ENCODE results near the gene GOLGA3.

GOLGA3 gene

DNA sequence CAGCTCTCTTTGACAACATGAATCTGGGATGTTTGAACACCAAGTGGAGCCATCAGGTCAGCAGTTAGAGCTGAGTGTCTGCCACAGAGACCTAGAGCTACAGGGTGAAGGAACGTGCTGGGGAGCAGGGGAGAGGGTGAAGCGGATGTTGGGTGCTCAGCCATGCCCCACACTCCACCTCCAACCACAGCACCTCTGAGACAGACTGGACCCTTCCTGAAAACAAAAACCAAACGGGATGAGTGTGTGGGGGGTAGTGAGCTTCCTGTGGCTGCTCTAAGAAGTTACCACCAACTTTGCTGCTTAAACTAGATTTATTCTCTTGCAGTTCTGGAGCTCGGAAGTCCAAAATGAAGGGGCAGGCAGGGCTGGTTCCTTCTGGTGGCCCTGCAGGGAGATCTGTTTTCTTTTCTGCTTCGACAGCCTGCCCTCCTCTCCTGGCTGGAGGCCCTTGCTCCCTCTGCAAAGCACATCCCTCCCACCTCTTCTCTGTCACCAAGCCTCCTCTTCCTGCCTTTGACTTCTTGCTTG, 5.6 kb upstream of the GOLGA3 start:
- no peak for DNase-seq (ENCODE audit: insufficient read length, low spot score)

DNA sequence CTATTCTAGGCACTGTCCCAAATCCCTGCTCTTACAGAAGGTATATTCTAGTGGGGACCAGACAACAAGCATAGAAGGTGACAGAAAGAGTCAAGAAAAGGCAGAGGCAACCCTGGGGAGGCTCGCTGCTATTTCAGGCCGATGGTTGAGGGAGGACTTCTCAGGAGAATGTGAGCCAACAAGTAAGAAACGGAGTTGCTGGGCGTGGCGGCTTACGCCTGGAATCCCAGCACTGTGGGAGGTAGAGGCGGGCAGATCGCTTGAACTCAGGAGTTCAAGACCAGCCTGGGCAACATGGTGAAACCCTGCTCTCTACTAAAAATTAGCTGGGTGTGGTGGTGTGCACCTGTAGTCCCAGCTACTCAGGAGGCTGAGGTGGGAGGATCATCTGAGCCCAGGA, 4.7 kb upstream of the GOLGA3 start:
- FAIRE-seq (peak; percentile 50), DNase-seq (ENCODE audit: insufficient read length, low spot score) (no peak)
- TF ChIP-seq PAX5 (IDR thresholded peaks at IDR 0.05; ENCODE audit: insufficient read depth, low read length, severe bottlenecking) (no peak), SPI1 (IDR thresholded peaks at IDR 0.05; ENCODE audit: low read depth, low read length) (no peak), POLR2A (IDR thresholded peaks at IDR 0.05; ENCODE audit: low read depth, low read length) (no peak), POLR2AphosphoS5 (IDR thresholded peaks at IDR 0.05; ENCODE audit: low read depth, low read length) (no peak)

More for the DNA sequence above, 5.6 kb upstream of the GOLGA3 start:
- TF ChIP-seq PAX5 (IDR thresholded peaks at IDR 0.05; ENCODE audit: insufficient read depth, low read length, severe bottlenecking) = no peak
- no peak for TF ChIP-seq POLR2A (IDR thresholded peaks at IDR 0.05; ENCODE audit: low read depth, low read length)
- TF ChIP-seq TAF1 (IDR thresholded peaks at IDR 0.05; ENCODE audit: low read depth, low read length) = no peak
- no peak for TF ChIP-seq SPI1 (IDR thresholded peaks at IDR 0.05; ENCODE audit: low read depth, low read length)
- TF ChIP-seq POLR2AphosphoS5 (IDR thresholded peaks at IDR 0.05; ENCODE audit: low read depth, low read length) = no peak
- TF ChIP-seq POU2F2 (IDR thresholded peaks at IDR 0.05; ENCODE audit: low read depth, low read length) = no peak
- FAIRE-seq = peak; percentile 85

DNA sequence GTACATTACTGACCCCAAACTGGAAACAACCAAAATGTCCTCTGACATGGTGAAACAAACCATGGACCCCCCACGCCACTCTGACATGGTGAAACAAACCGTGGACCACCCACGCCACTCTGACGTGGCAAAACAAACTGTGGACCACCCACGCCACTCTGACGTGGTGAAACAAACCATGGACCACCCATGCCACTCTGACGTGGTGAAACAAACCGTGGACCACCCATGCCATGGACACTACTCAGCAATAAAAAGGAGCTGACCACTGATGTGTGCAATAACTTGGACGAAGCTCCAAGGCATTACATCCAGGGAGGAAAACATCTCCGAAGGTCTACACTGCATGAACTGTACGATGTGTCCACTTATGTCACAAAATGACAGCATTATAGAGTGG, 3.1 kb upstream of the GOLGA3 start:
- TF ChIP-seq POLR2A (IDR thresholded peaks at IDR 0.05; ENCODE audit: low read depth, low read length) (no peak), PAX5 (IDR thresholded peaks at IDR 0.05; ENCODE audit: insufficient read depth, low read length, severe bottlenecking) (no peak), POLR2AphosphoS5 (IDR thresholded peaks at IDR 0.05; ENCODE audit: low read depth, low read length) (no peak), SPI1 (IDR thresholded peaks at IDR 0.05; ENCODE audit: low read depth, low read length) (no peak), POU2F2 (IDR thresholded peaks at IDR 0.05; ENCODE audit: low read depth, low read length) (no peak), TAF1 (IDR thresholded peaks at IDR 0.05; ENCODE audit: low read depth, low read length) (no peak)
- no peak for DNase-seq (ENCODE audit: insufficient read length, low spot score)
- no peak for FAIRE-seq

DNA sequence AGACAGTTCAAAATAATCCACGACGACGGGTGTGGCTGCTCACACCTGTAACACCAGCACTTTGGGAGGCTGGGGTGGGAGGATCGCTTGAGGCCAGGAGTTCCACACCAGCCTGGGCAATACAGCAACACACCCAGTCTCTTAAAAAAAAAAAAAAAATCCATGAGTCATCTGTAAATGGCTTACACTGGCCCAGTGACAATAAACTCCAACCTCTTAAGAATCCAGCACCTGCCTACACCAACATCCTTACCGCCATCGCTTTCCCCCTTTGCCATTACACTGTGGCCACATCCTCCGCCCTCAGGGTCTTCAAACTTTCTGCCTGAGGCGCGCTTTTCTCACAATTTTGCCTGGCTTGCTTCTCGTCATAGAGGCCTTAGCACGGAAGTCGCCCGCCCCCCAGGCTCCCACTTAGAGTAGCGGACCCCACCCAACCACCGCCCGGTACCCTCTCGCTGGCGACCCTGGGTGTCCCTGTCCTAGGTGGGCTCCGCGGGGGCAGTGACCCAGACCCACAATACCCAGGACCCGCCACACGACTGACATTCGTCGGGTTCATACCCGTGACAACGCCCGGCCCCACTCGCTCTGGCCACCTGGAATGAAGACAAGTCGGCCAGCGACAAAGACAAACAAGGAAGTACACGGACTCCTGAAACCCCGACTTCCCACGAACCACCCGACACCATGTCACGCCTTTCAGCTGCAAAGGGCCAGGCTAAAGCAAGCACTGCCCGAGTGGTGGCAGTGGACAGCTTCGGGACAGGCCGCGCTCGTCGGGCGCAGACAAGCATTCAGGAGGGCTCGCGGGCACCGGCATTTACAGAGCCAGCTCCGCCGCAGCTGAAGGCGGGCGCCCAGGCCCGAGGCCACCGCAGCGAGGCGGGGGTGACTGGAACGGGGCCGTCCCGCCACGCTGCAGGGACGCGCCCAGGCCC, 636 bp downstream of the GOLGA3 start:
- FAIRE-seq (no peak), DNase-seq (ENCODE audit: insufficient read length, low spot score) (no peak)
- peak; percentile 12; the same call in 1 of the 2 replicates for TF ChIP-seq POLR2AphosphoS5 (IDR thresholded peaks at IDR 0.05; ENCODE audit: low read depth, low read length)
- TF ChIP-seq PAX5 (IDR thresholded peaks at IDR 0.05; ENCODE audit: insufficient read depth, low read length, severe bottlenecking) = no peak

DNA sequence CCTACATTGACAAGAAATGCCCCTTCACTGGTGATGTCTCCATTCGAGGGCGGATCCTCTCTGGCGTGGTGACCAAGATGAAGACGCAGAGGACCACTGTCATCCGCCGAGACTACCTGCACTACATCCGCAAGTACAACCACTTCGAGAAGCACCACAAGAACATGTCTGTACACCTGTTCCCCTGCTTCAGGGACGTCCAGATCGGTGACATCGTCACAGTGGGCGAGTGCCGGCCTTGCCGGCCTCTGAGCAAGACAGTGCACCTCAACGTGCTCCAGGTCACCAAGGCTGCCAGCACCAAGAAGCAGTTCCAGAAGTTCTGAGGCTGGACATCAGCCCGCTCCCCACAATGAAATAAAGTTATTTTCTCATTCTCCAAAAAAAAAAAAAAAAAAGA, 2.8 kb downstream of the GOLGA3 start:
- TF ChIP-seq POLR2AphosphoS5 (IDR thresholded peaks at IDR 0.05; ENCODE audit: low read depth, low read length) = no peak
- TF ChIP-seq POLR2A (IDR thresholded peaks at IDR 0.05; ENCODE audit: low read depth, low read length) = no peak
- no peak for TF ChIP-seq POU2F2 (IDR thresholded peaks at IDR 0.05; ENCODE audit: low read depth, low read length)
- no peak for TF ChIP-seq SPI1 (IDR thresholded peaks at IDR 0.05; ENCODE audit: low read depth, low read length)
- TF ChIP-seq PAX5 (IDR thresholded peaks at IDR 0.05; ENCODE audit: insufficient read depth, low read length, severe bottlenecking) = no peak
- no peak for TF ChIP-seq TAF1 (IDR thresholded peaks at IDR 0.05; ENCODE audit: low read depth, low read length)
- no peak for DNase-seq (ENCODE audit: insufficient read length, low spot score)
- FAIRE-seq = no peak

DNA sequence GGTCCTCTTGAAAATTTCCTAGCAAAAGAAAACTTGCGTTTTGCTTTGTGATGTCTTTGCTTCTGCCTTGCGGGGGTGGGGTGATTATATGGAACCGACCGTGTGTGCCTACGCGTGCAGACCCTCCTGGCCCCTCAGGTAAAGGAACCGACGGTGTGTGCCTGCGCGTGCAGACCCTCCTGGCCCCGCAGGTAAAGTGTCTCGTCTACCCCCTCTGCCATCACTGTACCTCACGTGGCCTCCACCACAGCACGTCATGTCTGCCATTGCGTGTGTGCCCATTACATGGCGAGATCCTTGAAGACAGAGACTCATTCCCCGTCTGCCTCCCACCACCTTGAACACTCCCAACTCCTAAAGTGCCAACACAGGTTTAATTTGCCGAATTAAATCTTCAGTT, 3.6 kb downstream of the GOLGA3 start:
- DNase-seq (ENCODE audit: insufficient read length, low spot score) (no peak), FAIRE-seq (no peak)
- 0 out of 2 replicates have a peak, but pooled peaks have one; percentile 30 for TF ChIP-seq POLR2A (IDR thresholded peaks at IDR 0.05; ENCODE audit: low read depth, low read length)
- no peak for TF ChIP-seq POLR2AphosphoS5 (IDR thresholded peaks at IDR 0.05; ENCODE audit: low read depth, low read length)

DNA sequence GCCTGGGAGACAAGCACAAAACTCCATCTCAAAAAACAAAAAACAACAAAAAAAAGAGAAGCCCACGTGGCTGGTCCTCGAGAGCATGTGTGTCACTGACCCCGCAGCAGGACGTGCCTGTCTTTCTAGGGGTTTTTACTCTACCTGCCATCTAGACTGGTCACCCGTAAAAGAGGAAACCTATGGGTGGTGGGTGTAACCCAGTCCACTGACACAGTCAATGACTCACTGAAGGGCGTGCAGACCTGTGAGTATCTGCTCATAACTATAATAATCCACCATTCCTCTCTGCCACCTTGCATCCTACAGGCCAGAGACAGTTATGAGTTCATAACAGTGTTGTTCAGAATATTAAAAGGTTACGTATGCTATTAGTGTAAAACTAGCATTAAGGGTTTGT, 4.6 kb downstream of the GOLGA3 start:
- no peak for DNase-seq (ENCODE audit: insufficient read length, low spot score)
- FAIRE-seq = no peak
- no peak for TF ChIP-seq PAX5 (IDR thresholded peaks at IDR 0.05; ENCODE audit: insufficient read depth, low read length, severe bottlenecking)
- no peak; the same call in 1 of the 2 replicates for TF ChIP-seq POLR2AphosphoS5 (IDR thresholded peaks at IDR 0.05; ENCODE audit: low read depth, low read length)
- no peak for TF ChIP-seq SPI1 (IDR thresholded peaks at IDR 0.05; ENCODE audit: low read depth, low read length)
- no peak for TF ChIP-seq TAF1 (IDR thresholded peaks at IDR 0.05; ENCODE audit: low read depth, low read length)
- no peak for TF ChIP-seq POU2F2 (IDR thresholded peaks at IDR 0.05; ENCODE audit: low read depth, low read length)
- no peak for TF ChIP-seq POLR2A (IDR thresholded peaks at IDR 0.05; ENCODE audit: low read depth, low read length)

DNA sequence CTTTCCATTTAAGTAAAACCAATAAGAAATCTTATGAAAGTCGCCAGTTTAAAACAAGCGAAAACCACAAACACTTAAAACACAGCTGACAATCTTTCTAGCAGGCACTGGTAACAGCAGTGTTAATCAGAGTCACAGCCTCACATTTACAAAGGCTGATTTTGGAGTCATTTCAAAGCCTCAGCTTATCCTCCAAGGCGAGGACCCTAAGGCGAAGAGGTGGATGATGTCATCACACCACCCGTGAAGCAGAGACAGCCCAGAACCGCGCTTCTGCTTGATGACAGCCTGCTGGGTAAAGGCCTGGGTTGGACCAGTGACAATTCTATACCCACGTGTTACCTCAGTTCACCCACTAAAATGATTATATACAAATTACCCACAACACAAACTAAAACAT, 10.1 kb downstream of the GOLGA3 start:
- no peak for TF ChIP-seq PAX5 (IDR thresholded peaks at IDR 0.05; ENCODE audit: insufficient read depth, low read length, severe bottlenecking)
- TF ChIP-seq TAF1 (IDR thresholded peaks at IDR 0.05; ENCODE audit: low read depth, low read length) = no peak
- TF ChIP-seq SPI1 (IDR thresholded peaks at IDR 0.05; ENCODE audit: low read depth, low read length) = no peak
- no peak for TF ChIP-seq POLR2A (IDR thresholded peaks at IDR 0.05; ENCODE audit: low read depth, low read length)
- TF ChIP-seq POLR2AphosphoS5 (IDR thresholded peaks at IDR 0.05; ENCODE audit: low read depth, low read length) = no peak
- no peak for TF ChIP-seq POU2F2 (IDR thresholded peaks at IDR 0.05; ENCODE audit: low read depth, low read length)
- FAIRE-seq (no peak), DNase-seq (ENCODE audit: insufficient read length, low spot score) (no peak)

DNA sequence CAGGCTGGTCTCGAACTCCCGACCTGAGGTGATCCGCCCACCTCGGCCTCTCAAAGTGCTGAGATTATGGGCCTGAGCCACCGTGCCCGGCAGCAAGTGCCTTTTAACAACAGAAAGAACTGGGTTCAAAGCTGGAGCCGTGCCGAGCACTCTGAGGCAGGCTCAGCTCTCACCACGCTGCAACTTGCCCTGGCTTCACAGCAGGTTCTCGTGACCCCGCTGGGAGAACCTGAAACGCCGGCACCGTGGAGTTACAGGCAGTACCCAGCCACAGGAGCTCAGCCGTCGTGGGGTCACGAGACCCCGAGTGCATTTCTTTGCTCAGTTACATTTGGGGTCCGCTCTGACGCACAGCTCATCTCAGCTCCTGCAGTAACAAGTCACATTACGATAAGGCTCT, 14.4 kb downstream of the GOLGA3 start:
- FAIRE-seq (no peak), DNase-seq (ENCODE audit: insufficient read length, low spot score) (no peak)
- TF ChIP-seq TAF1 (IDR thresholded peaks at IDR 0.05; ENCODE audit: low read depth, low read length) (no peak), POLR2AphosphoS5 (IDR thresholded peaks at IDR 0.05; ENCODE audit: low read depth, low read length) (no peak), PAX5 (IDR thresholded peaks at IDR 0.05; ENCODE audit: insufficient read depth, low read length, severe bottlenecking) (no peak), SPI1 (IDR thresholded peaks at IDR 0.05; ENCODE audit: low read depth, low read length) (no peak), POU2F2 (IDR thresholded peaks at IDR 0.05; ENCODE audit: low read depth, low read length) (no peak), POLR2A (IDR thresholded peaks at IDR 0.05; ENCODE audit: low read depth, low read length) (no peak)

DNA sequence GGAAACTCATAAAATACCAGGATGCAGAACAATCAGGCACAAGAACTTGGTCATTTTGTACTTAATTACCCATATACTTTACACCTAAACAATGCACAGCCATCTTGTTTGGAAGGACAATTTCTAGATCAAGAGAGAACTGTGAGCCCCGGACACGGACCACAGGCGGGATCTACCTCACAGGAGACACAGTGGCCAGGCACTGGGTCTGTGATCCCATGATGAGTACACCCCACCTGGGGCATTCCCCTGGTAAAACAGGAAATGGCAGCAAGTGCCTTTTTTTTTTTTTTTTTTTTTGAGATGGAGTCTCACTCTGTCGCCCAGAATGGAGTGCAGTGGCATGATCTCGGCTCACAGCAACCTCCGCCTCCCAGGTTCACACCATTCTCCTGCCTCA, 15.2 kb downstream of the GOLGA3 start:
- TF ChIP-seq POU2F2 (IDR thresholded peaks at IDR 0.05; ENCODE audit: low read depth, low read length) = no peak
- TF ChIP-seq SPI1 (IDR thresholded peaks at IDR 0.05; ENCODE audit: low read depth, low read length) = no peak
- TF ChIP-seq PAX5 (IDR thresholded peaks at IDR 0.05; ENCODE audit: insufficient read depth, low read length, severe bottlenecking) = no peak
- TF ChIP-seq POLR2A (IDR thresholded peaks at IDR 0.05; ENCODE audit: low read depth, low read length) = no peak
- TF ChIP-seq POLR2AphosphoS5 (IDR thresholded peaks at IDR 0.05; ENCODE audit: low read depth, low read length) = no peak
- no peak for TF ChIP-seq TAF1 (IDR thresholded peaks at IDR 0.05; ENCODE audit: low read depth, low read length)
- no peak for FAIRE-seq
- DNase-seq (ENCODE audit: insufficient read length, low spot score) = no peak

Measured in GM12891 (cell line).